HG03354 (cell line): ENCODE data around the gene METAP1D.

Experiments
- ATAC-seq: cut with Tn5 transposase; IDR thresholded peaks from one replicate; pipeline ENCODE4 v1.9.1; 2021; ENCODE audit warnings: mild to moderate bottlenecking; ENCODE audit not compliant: unreplicated experiment, poor library complexity, severe bottlenecking

Gene METAP1D

GRCh38 chr2:172089005-172089504, 89.3 kb downstream of the METAP1D start:
- no peak for ATAC-seq

- ATAC-seq, result no peak
Measured at GRCh38 chr2:172089633-172090032, 89.9 kb downstream of the METAP1D start.

DNA sequence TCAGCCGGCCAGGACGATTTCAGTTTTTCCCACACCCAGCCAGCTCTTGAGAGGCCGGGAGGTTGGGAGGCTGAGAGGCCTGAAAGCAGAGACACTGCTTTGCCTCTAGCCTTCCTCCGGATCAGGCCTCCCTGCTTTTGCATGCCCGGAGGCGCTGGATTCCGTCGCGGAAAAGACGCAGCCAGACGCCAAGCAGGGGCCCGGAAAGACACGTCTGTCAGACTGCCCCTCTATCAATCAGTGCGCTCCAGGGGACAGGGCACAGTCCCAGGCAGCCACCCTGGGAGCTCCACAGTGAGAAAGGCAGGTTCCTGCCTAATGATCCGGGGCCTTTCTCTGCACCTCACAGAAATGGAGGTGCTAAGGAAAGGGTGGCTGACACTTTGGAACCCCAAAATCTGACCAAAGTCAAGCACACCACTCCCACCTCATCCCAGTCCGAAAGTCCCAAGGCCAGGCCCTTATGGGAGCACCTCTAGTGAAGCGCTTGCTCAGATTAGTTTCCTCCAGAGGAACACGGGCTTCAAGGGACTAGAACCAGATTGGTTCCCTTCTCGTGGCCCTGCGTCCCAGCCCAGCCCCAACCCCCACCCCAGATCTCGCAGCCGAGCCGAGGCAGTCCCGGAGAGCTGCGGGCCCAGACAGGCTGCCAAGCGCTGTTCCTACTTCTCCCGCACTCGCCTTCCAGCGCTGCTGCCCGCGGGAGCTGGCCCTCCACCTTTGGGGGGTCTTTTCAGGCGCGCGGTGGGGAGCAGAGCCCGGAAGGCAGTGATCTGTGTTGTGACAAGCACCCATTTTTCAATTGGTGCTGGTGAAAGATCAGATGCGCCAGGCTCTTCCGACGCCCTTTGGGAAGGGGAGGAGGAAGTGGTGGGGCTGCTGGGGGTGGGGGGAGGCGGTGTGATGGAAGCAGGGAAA, 90.5 kb downstream of the METAP1D start:
- ATAC-seq, result no peak

DNA sequence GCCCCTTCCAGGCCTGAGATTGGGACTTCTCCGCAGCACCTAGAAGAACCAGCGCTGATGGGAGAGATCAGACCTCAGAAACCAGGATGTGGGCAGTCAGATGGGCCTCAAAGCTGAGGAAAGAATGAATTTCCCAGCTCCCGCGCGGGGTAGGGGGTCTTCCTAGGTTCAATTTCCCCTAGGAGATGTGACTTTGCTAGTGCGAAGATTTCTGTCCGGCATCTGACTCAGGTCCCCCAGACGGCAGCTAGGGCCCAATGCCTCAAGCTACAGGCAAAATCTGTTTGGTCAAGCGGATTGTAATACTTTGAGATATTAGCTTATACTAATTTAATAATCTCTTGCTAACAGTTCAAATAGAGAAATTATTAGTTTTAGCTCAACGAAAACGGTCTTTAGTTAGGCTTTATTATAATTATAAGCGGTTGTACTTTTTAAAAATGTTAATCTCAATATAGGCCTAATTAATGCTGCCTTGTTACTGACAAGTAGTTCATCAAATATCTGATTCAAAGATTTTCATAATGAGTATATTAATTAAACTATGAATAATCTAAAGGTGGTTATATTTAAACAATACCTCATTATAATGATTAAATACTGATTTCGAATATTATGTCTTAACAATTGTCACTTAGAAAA, 91.4 kb downstream of the METAP1D start:
- ATAC-seq, result no peak

- no peak for ATAC-seq
Measured at GRCh38 chr2:172091761-172092566, 92.2 kb downstream of the METAP1D start.

- no peak for ATAC-seq
Measured at GRCh38 chr2:172092716-172093415, 93.1 kb downstream of the METAP1D start.

DNA sequence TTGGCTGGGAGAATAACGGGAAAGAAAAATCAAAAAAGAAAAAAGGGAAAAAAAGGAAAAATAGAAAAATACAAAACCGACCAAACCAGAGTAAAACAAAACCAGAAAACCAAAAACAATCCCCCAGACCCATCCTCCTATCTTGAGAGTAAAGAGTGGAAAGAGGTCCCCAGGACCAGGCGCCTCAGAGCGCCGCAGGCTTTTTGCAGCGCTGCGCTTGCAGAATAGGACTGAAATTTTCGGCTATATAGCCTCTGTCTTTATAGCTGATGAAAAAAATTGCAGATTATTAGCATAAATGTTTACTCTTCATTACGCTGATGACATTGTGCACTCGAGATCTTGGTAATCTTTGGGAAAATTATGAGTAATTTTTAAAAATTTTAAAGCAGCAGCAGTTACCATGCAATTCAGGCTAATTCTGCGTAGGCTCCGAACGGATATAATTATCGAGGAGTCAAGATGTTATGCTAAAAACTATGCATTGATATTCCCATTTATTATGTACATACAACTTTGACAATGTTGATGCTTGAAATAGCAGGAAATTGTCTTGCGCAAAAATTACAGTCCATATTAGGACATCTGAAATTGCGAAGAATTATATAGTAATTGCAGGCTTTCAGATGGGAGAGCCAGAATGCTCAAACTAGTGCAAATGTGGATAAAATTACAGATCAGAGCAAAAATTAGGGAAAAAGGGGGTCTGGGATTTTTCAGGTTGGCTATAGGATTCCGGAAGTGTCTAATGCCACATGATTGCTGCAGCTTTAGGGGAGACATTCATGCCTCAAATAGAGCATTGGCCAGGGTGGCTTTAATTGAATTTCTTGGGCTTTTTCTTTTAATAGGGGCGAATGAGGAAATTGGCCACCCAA, 93.9 kb downstream of the METAP1D start:
- ATAC-seq, result no peak

GRCh38 chr2:172094294-172095145, 94.8 kb downstream of the METAP1D start:
- ATAC-seq, result no peak

- no peak for ATAC-seq
Measured at GRCh38 chr2:172095146-172095904, 95.6 kb downstream of the METAP1D start.

GRCh38 chr2:172095905-172096625, 96.3 kb downstream of the METAP1D start:
- no peak for ATAC-seq

- ATAC-seq, result no peak
Measured at GRCh38 chr2:172096626-172097547, 97.1 kb downstream of the METAP1D start.

- no peak for ATAC-seq
Measured at GRCh38 chr2:172097557-172098131, 97.9 kb downstream of the METAP1D start.

DNA sequence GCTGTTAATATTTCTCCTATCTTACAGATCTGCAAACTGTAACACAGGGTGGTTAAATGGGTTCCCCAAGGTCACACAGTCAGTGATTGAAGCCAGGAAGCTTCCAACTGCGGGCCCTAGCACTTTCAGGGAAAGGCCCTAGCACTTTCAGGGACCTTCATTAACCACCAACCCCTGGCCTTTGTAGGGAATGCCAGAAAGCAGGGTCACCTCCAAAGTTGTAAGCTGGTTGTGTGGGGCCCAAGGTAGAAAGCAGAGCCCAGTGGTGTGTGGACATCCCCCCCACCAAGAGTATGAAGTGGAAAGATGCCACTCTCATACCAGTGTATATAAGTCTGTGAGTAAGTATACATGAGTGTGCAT, 98.5 kb downstream of the METAP1D start:
- ATAC-seq, result no peak

GRCh38 chr2:172098650-172099471, 99.1 kb downstream of the METAP1D start:
- ATAC-seq, result no peak
